GM12878 (cell line): Measurements from ENCODE around the gene TMEM128. TPM values are rescaled to one million over a fixed set of nuclear protein-coding genes. Genes with fewer than 3 reads are reported as not detected.

Experiments
- ATF7 ChIP-seq: fragments of 450-650 bp; IDR thresholded peaks from 2 replicates; pipeline ENCODE4 v1.6.1; 2016; ENCODE audit warnings: low read depth, mild to moderate bottlenecking
- BACH1 ChIP-seq: fragments of 450-650 bp; IDR thresholded peaks from 2 replicates; pipeline ENCODE4 v1.6.1; 2017; ENCODE audit warnings: mild to moderate bottlenecking, borderline replicate concordance
- CHD2 ChIP-seq: IDR thresholded peaks from 2 replicates; pipeline ENCODE4 v1.6.1; 2011; ENCODE audit warnings: low read depth, low read length, improper control_type of control experiment, borderline replicate concordance
- CREB1 ChIP-seq: IDR thresholded peaks from 2 replicates; pipeline ENCODE4 v1.6.1; 2012; ENCODE audit warnings: low read depth, mild to moderate bottlenecking, inconsistent platforms
- CUX1 ChIP-seq: IDR thresholded peaks from 2 replicates; pipeline ENCODE4 v1.6.1; 2012; ENCODE audit warnings: improper control_type of control experiment, low read depth, low read length; ENCODE audit not compliant: insufficient replicate concordance
- DPF2 ChIP-seq: fragments of 450-650 bp; IDR thresholded peaks from 2 replicates; pipeline ENCODE4 v1.6.1; 2017; ENCODE audit warnings: mild to moderate bottlenecking
- E4F1 ChIP-seq: fragments of 450-650 bp; IDR thresholded peaks from 2 replicates; pipeline ENCODE4 v1.6.1; 2018; ENCODE audit warnings: borderline replicate concordance, mild to moderate bottlenecking; ENCODE audit not compliant: partially characterized antibody
- EED ChIP-seq: sonication (generic); IDR thresholded peaks from 2 replicates; pipeline ENCODE4 v1.6.1; 2016; ENCODE audit warnings: antibody characterized with exemption, low read depth
- GABPA ChIP-seq: IDR thresholded peaks from 2 replicates; pipeline ENCODE4 v1.6.1; 2014; ENCODE audit warnings: antibody characterized with exemption, low read depth, mild to moderate bottlenecking, inconsistent platforms
- IKZF1 ChIP-seq: fragments of 450-650 bp; conservative IDR thresholded peaks from 2 replicates; pipeline ENCODE4 v1.6.1; 2017; ENCODE audit warnings: antibody characterized with exemption, mild to moderate bottlenecking
- JUNB ChIP-seq: IDR thresholded peaks from 2 replicates; pipeline ENCODE4 v1.6.1; 2016; ENCODE audit warnings: antibody characterized with exemption, mild to moderate bottlenecking
- NBN ChIP-seq: fragments of 450-650 bp; IDR thresholded peaks from 2 replicates; pipeline ENCODE4 v1.6.1; 2016
- POLR2A ChIP-seq: IDR thresholded peaks from 2 replicates; pipeline ENCODE4 v1.6.1; 2011; ENCODE audit warnings: low read depth, mild to moderate bottlenecking, low read length
- POLR2AphosphoS2 ChIP-seq: IDR thresholded peaks from 2 replicates; pipeline ENCODE4 v1.6.1; 2011; ENCODE audit warnings: low read depth, mild to moderate bottlenecking, low read length, improper control_type of control experiment, moderate library complexity
- POLR2AphosphoS5 ChIP-seq: IDR thresholded peaks from 2 replicates; pipeline ENCODE4 v1.6.1; 2011; ENCODE audit warnings: mild to moderate bottlenecking, low read length, inconsistent platforms
- RB1 ChIP-seq: fragments of 450-650 bp; formaldehyde crosslinking; IDR thresholded peaks from 2 replicates; pipeline ENCODE4 v1.6.1; 2017; ENCODE audit warnings: mild to moderate bottlenecking, borderline replicate concordance
- SIN3A ChIP-seq: IDR thresholded peaks from 2 replicates; pipeline ENCODE4 v1.6.1; 2012; ENCODE audit warnings: low read depth, low read length, improper control_type of control experiment
- SP1 ChIP-seq: IDR thresholded peaks from one replicate; pipeline ENCODE4 v1.6.1; 2011; ENCODE audit warnings: low read depth, low read length
- ZBTB40 ChIP-seq: fragments of 450-650 bp; IDR thresholded peaks from 2 replicates; pipeline ENCODE4 v1.6.1; 2016; ENCODE audit warnings: mild to moderate bottlenecking, moderate library complexity, borderline replicate concordance
- polyA plus RNA-seq, 11 experiments: library from polyadenylated mRNA; depleted of rRNA in 4 of 11; unstranded in 6 of 11; stranded (reverse) in 5 of 11; fragments of >200 nt; fragmentation: Nextera tagmentation in 4 of 11; fragmentation: Illumina TruSeq in 1 of 11; extraction: Ambion mirVana in 4 of 11; extraction: Trizol in 1 of 11; gene quantifications; 1 replicate in 1 of 11; 2 replicates in 10 of 11; pipeline versions ENCODE4 v1.2.1 to v1.2.3, GENCODE V29; 2011 to 2016; ENCODE audit warnings: inconsistent platforms in 2 of 11, missing spikeins in 2 of 11, low read depth in 1 of 11
- total RNA-seq, 4 experiments: library from RNA; depleted of rRNA in 3 of 4; stranded (reverse); fragments of >200 nt in 3 of 4; fragmentation: Illumina TruSeq in 1 of 4; extraction: Trizol in 1 of 4; gene quantifications; 2 replicates each; pipeline versions ENCODE4 v1.2.1 to v1.2.3, GENCODE V29; 2013 to 2021

TMEM128 gene
- total and polyA plus RNA-seq, 10 of the 15 experiments (the other 5 are each of a cell fraction or from before 2014, with no cell fraction given), result 9.3 to 44.2 (median 18.9) TPM

- TF ChIP-seq E4F1, result peak; percentile 59
- TF ChIP-seq GABPA, result peak; percentile 97
- TF ChIP-seq JUNB, result peak; percentile 11; the same call in 1 of the 2 replicates
- TF ChIP-seq POLR2A, result peak; percentile 98
- TF ChIP-seq POLR2AphosphoS5, result peak; percentile 96
- peak; percentile 85 for TF ChIP-seq POLR2AphosphoS2
- 0 out of 2 replicates have a peak, but pooled peaks have one; percentile 39 for TF ChIP-seq DPF2
- TF ChIP-seq ZBTB40, result peak; percentile 97
- peak; percentile 58; the same call in 1 of the 2 replicates for TF ChIP-seq CHD2
- TF ChIP-seq SP1, result peak; percentile 84
- peak; percentile 85 for TF ChIP-seq SIN3A
- peak; percentile 98 for TF ChIP-seq ATF7
- no peak for TF ChIP-seq CUX1
- peak; percentile 90 for TF ChIP-seq IKZF1
- peak; percentile 59 for TF ChIP-seq EED
- peak; percentile 96 for TF ChIP-seq NBN
- peak; percentile 61; the same call in 1 of the 2 replicates for TF ChIP-seq BACH1
- TF ChIP-seq RB1, result peak; percentile 86
- TF ChIP-seq CREB1, result peak; percentile 94
Observed at GRCh38 chr4:4248029-4248884, at the start of gene TMEM128 (continued).
